ENCODE results near the gene AZU1. TPM values are rescaled to one million over a fixed set of nuclear protein-coding genes. Genes with fewer than 3 reads are reported as not detected.

Gene AZU1
- not detected for total RNA-seq

- ChIA-PET POLR2A (no interaction called here), CTCF (interaction anchor here (0.5 kb wide), 1 partner anchor 253 kb away, joined by 3 read pairs; no protein-coding TSS in a partner anchor)
Observed at GRCh38 chr19:827710-828321, at the start of gene AZU1. AZU1 (plus strand) TSS chr19:827837; CDS start chr19:827847, 10 bp downstream.

GRCh38 chr19:778910-779653 is 48.6 kb upstream of the AZU1 start:
- CTCF ChIA-PET = no interaction called here
- POLR2A ChIA-PET = interaction anchor here (0.7 kb wide), 1 partner anchor 228 kb away, joined by 7 read pairs; no protein-coding TSS in a partner anchor

- CTCF ChIA-PET = no interaction called here
- POLR2A ChIA-PET = no interaction called here
Observed at GRCh38 chr19:780935-781334, 46.7 kb upstream of the AZU1 start.

GRCh38 chr19:781800-782184 is 45.8 kb upstream of the AZU1 start:
- ChIA-PET CTCF (no interaction called here), POLR2A (no interaction called here)

GRCh38 chr19:782185-782877 is 45.3 kb upstream of the AZU1 start:
- CTCF ChIA-PET = no interaction called here
- POLR2A ChIA-PET = no interaction called here

GRCh38 chr19:782878-783668 is 44.6 kb upstream of the AZU1 start:
- ChIA-PET CTCF (no interaction called here), POLR2A (no interaction called here)

GRCh38 chr19:784541-784940 is 43.1 kb upstream of the AZU1 start:
- POLR2A ChIA-PET = no interaction called here
- CTCF ChIA-PET = interaction anchor here (1.1 kb wide), 1 partner anchor 74 kb away, joined by 3 read pairs; no protein-coding TSS in a partner anchor

- ChIA-PET POLR2A (no interaction called here), CTCF (no interaction called here)
Observed at GRCh38 chr19:787536-787935, 40.1 kb upstream of the AZU1 start.

GRCh38 chr19:788686-788982 is 39.0 kb upstream of the AZU1 start:
- ChIA-PET CTCF (no interaction called here), POLR2A (no interaction called here)

- ChIA-PET CTCF (no interaction called here), POLR2A (no interaction called here)
Observed at GRCh38 chr19:788983-789700, 38.5 kb upstream of the AZU1 start.

GRCh38 chr19:789701-790060 is 38.0 kb upstream of the AZU1 start:
- POLR2A ChIA-PET = no interaction called here
- CTCF ChIA-PET = no interaction called here

- POLR2A ChIA-PET = no interaction called here
- CTCF ChIA-PET = no interaction called here
Observed at GRCh38 chr19:791007-791566, 36.5 kb upstream of the AZU1 start.

- CTCF ChIA-PET = no interaction called here
- POLR2A ChIA-PET = no interaction called here
Observed at GRCh38 chr19:791567-792305, 35.9 kb upstream of the AZU1 start.

GRCh38 chr19:792306-792885 is 35.2 kb upstream of the AZU1 start:
- ChIA-PET CTCF (no interaction called here), POLR2A (no interaction called here)

- CTCF ChIA-PET = no interaction called here
Observed at GRCh38 chr19:793806-794205, 33.8 kb upstream of the AZU1 start.

GRCh38 chr19:795073-795611 is 32.5 kb upstream of the AZU1 start:
- ChIA-PET POLR2A (no interaction called here), CTCF (no interaction called here)

More at GRCh38 chr19:793806-794205, 33.8 kb upstream of the AZU1 start:
- POLR2A ChIA-PET = no interaction called here

GRCh38 chr19:795691-796581 is 31.7 kb upstream of the AZU1 start:
- CTCF ChIA-PET = interaction anchor here (0.9 kb wide), 1 partner anchor 67 kb away, joined by 3 read pairs; no protein-coding TSS in a partner anchor
- POLR2A ChIA-PET = interaction anchor here (1.6 kb wide), 1 partner anchor 9 kb away, joined by 4 read pairs; no protein-coding TSS in a partner anchor

Data from activated CD8-positive, alpha-beta memory T cell treated with anti-CD3 and anti-CD28 coated beads for 36 hours (primary cell).